Natural killer cell (primary cell): ENCODE data around the gene TTC31. TPM values are rescaled to one million over a fixed set of nuclear protein-coding genes. Genes with fewer than 3 reads are reported as not detected.
A peak's percentile ranks its signal among the peaks of the same experiment; 100 is the strongest.

Source experiments
- ATAC-seq, 3 donors: fragments of 150-1000 bp in 2 of 3; fragments of 200-7000 bp in 1 of 3; cut with Tn5 transposase; 1 replicate in 1 of 3; 2 replicates in 2 of 3; pipeline ENCODE4 v1.10.0; 2021; ENCODE audit warnings: mild to moderate bottlenecking in 2 of 3, moderate library complexity in 2 of 3
- DNase-seq, 2 donors: peaks; one replicate each; pipeline versions ENCODE4 v3.0.0 to v3.0.0-alpha.2; 2013 to 2021; ENCODE audit warnings: mixed read lengths in 1 of 2
- H3K27ac ChIP-seq: one replicate; pipeline ENCODE4 v1.5.1; 2013; ENCODE audit warnings: mild to moderate bottlenecking, low read length
- H3K27me3 ChIP-seq: one replicate; pipeline ENCODE4 v1.6.1; 2013; ENCODE audit warnings: low read length; ENCODE audit not compliant: control insufficient read depth, insufficient read depth
- H3K36me3 ChIP-seq: one replicate; pipeline ENCODE4 v1.6.1; 2013; ENCODE audit warnings: low read length; ENCODE audit not compliant: control insufficient read depth, insufficient read depth
- H3K4me1 ChIP-seq: one replicate; pipeline ENCODE4 v1.6.1; 2013; ENCODE audit warnings: low read length; ENCODE audit not compliant: control insufficient read depth, insufficient read depth
- H3K4me3 ChIP-seq: one replicate; pipeline ENCODE4 v1.5.1; 2013; ENCODE audit warnings: low read length
- H3K9me3 ChIP-seq: one replicate; pipeline ENCODE4 v1.6.1; 2013; ENCODE audit warnings: low read length; ENCODE audit not compliant: control insufficient read depth, insufficient read depth
- H3K27ac Mint-ChIP-seq, 2 donors: one replicate each; pipeline ENCODE4 v1.8.0; 2022; ENCODE audit warnings: mild to moderate bottlenecking in 2 of 2, mixed read lengths in 2 of 2, moderate library complexity in 1 of 2
- H3K27me3 Mint-ChIP-seq, 2 donors: one replicate each; pipeline ENCODE4 v1.8.0; 2022; ENCODE audit warnings: low read depth in 2 of 2, mixed read lengths in 2 of 2
- H3K36me3 Mint-ChIP-seq: one replicate; pipeline ENCODE4 v1.8.0; 2022; ENCODE audit warnings: mixed read lengths
- H3K4me1 Mint-ChIP-seq, 2 donors: one replicate each; pipeline ENCODE4 v1.8.0; 2022; ENCODE audit warnings: mixed read lengths in 2 of 2
- H3K4me3 Mint-ChIP-seq: one replicate; pipeline ENCODE4 v1.8.0; 2022; ENCODE audit warnings: mild to moderate bottlenecking, moderate library complexity, mixed read lengths
- H3K9me3 Mint-ChIP-seq, 2 donors: one replicate each; pipeline ENCODE4 v1.8.0; 2022; ENCODE audit warnings: mixed read lengths in 2 of 2
- WGBS: methylation state at CpG from one replicate; pipeline ENCODE4 v1.1.7; 2013; ENCODE audit warnings: missing lambda C conversion rate; ENCODE audit not compliant: insufficient coverage; 5-methylcytosine and 5-hydroxymethylcytosine counted together
- intact Hi-C: fragments of 100-400 bp; cut with micrococcal nuclease; formaldehyde crosslinking; loops from one replicate; pipeline ENCODE4 v1.14.2; 2022
- total RNA-seq, 4 donors: library from RNA; stranded (reverse); fragments of 120-200 nt in 1 of 4; gene quantifications; one replicate each; pipeline versions ENCODE4 v1.2.3 to v1.2.4, GENCODE V29; 2013 to 2022
- TF ChIP-seq, protein P1 (sequence below): fragments of 200-600 bp; IDR thresholded peaks from one replicate; pipeline ENCODE4 v1.8.0; 2022; ENCODE audit warnings: antibody characterized with exemption

TTC31 gene
- total RNA-seq, 3 donors from 2014 or later (not counting 1 experiment from before 2014, with no cell fraction given): 51.3 to 59.7 (median 53.1) TPM

DNA sequence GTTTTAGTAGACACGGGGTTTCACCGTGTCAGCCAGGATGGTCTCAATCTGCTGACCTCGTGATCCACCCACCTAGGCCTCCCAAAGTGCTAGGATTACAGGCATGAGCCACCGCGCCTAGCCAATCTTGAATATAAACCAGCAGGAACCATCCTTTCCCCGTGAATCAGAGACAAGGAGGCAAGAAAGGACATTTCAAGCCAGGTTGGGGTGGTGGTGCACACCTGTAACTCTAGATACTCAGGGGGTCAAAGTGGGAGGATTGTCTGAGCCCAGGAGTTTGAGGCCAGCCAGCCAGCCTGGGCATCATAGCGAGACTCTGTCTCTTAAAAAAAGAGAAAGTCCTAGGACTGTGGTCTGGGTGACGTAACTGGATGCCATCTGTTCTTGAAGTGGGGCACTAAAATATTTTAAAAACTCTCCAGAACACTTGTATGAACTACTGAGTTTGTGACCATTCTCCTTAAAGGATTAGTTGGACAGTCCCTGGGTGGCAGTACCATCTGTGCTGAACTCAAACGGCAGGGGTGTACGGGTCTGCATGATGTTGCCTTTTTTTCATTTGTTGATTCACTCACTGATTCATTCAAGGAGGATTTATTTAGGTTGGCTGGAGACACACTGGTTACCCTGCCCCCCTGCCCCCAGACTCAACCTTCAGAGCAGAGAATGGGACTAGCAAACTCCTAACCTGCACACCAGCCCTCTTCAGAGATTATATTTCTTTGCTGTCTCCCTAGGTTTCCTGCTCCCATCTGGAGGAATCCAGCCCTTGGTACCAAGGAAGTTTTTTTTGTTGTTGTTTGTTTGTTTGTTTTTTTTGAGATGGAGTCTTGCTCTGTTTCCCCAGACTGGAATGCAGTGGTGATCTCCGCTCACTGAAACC is 28.5 kb downstream of the TTC31 start:
- Mint-ChIP-seq H3K4me3 (no peak overlapping the region), H3K27me3 (peaks cover 35 to 55% of the 10 kb centered on the region in 2 donors), H3K4me1 (peaks cover 30 to 34% of the 10 kb centered on the region in 2 donors), H3K27ac (no peak overlapping the region), H3K9me3 (no peaks in the 10 kb centered on the region), H3K36me3 (no peaks in the 10 kb centered on the region)
- no peak for DNase-seq
- 38% methylated on average over 11 of the region's 11 CpGs for WGBS
- intact Hi-C loops: no loop called here
- Histone ChIP-seq H3K4me1 (peaks cover 43% of the 10 kb centered on the region), H3K27ac (no peak overlapping the region), H3K27me3 (peaks cover 46% of the 10 kb centered on the region), H3K4me3 (no peak overlapping the region), H3K9me3 (no peaks in the 10 kb centered on the region), H3K36me3 (no peaks in the 10 kb centered on the region)
- ATAC-seq: no peak
- TF ChIP-seq, protein P1, sequence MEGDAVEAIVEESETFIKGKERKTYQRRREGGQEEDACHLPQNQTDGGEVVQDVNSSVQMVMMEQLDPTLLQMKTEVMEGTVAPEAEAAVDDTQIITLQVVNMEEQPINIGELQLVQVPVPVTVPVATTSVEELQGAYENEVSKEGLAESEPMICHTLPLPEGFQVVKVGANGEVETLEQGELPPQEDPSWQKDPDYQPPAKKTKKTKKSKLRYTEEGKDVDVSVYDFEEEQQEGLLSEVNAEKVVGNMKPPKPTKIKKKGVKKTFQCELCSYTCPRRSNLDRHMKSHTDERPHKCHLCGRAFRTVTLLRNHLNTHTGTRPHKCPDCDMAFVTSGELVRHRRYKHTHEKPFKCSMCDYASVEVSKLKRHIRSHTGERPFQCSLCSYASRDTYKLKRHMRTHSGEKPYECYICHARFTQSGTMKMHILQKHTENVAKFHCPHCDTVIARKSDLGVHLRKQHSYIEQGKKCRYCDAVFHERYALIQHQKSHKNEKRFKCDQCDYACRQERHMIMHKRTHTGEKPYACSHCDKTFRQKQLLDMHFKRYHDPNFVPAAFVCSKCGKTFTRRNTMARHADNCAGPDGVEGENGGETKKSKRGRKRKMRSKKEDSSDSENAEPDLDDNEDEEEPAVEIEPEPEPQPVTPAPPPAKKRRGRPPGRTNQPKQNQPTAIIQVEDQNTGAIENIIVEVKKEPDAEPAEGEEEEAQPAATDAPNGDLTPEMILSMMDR: no peak

DNA sequence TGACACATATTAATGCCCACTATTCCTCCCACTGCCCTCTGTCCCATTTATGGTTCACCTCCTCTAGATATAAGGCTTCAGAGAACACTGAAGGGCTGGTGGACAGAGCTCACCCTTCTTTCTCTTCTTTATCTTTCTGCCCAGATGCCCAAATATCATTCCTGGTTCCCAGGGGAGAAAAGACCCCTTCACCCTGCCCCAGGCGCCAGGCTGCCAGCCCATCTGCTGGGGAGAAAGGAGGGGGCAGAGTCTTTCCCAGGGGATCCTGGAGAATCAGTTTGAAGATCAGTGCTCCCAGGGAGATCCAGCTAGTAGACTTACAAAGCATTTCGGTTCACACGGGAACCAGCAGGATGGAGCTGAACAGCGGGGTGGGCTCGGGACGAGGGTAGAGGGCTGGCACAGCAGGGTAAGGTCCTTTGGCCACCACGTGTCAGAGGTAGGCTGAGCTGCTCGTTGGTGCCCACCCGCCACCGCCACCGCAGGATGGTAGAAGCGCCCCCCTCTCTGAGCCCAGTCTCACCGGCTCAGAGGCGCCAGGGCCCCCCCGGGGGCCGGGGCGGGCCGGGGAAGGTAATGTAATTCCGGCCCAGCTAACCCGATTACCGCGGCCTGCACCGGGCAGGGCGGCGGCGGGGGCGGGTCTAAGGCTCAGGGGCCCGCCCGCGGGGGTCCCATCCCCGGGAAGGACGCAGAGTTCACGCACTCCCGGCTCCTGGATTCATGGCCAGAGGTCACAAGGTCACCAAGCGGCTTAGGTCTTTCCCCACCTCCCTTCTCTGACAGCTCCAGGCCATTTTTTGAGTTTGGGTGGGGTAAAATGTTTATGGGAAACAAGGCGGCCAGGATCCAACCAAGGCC is 30.1 kb downstream of the TTC31 start:
- peak overlapping the region in 1 of 2 donors; percentile 36 for H3K27ac Mint-ChIP-seq
- Histone ChIP-seq H3K4me1 (peaks cover 36% of the 10 kb centered on the region), H3K36me3 (no peaks in the 10 kb centered on the region), H3K27ac (no peak overlapping the region), H3K4me3 (no peak overlapping the region), H3K9me3 (no peaks in the 10 kb centered on the region), H3K27me3 (peaks cover 57% of the 10 kb centered on the region)
- WGBS: 9% methylated on average over 35 of the region's 36 CpGs
- peaks cover 18 to 27% of the 10 kb centered on the region in 2 donors for H3K4me1 Mint-ChIP-seq
- no peak for DNase-seq
- ATAC-seq: no peak
- TF ChIP-seq, protein P1: no peak
- H3K9me3 Mint-ChIP-seq: no peaks in the 10 kb centered on the region
- H3K4me3 Mint-ChIP-seq: no peak overlapping the region
- H3K27me3 Mint-ChIP-seq: peaks cover 51 to 71% of the 10 kb centered on the region in 2 donors
- H3K36me3 Mint-ChIP-seq: no peaks in the 10 kb centered on the region
- intact Hi-C loops: no loop called here

DNA sequence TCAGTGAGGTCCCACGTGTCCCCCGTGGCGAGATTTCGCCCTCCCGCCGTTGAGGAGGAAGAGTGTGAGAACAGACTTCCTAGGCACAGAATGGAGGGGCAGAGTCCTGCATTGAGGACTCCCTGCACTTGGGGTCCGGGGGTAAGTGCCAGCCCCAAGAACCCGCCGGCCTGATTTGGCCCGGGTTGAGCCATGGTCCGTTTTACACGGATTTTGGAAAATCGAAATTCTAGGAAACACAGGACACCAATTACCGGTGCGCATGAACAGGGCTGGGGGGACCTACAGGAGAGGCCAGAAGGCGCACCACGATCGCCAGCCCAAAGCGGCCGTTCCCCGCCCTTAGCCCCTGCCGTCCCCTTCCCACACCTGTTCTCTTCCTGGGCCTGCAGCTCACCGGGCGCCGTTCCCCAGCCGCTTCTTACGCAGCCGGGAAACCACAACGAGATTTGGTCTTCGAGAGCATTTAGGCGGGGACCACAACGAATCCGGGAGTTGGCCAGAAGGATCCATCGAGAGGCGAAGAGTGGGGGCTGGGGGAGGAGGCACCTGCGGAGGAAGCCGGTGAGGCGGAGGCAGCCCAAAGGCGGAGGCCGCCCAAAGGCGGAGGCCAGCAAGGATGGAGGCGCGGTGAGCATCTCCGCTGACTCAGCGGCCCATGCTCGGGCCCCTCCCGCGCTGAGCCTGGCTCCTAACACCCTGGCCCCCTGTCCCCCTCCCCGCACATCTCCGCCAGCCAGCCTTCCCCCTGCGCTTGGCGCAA is 30.9 kb downstream of the TTC31 start:
- H3K4me1 ChIP-seq: peaks cover 31% of the 10 kb centered on the region
- peak overlapping the region in 1 of 2 donors; percentile 36 for H3K27ac Mint-ChIP-seq
- H3K36me3 Mint-ChIP-seq: no peaks in the 10 kb centered on the region
- TF ChIP-seq, protein P1: no peak
- no peaks in the 10 kb centered on the region for H3K9me3 Mint-ChIP-seq
- peaks cover 65% of the 10 kb centered on the region for H3K27me3 ChIP-seq
- H3K4me3 ChIP-seq: no peak overlapping the region
- H3K27ac ChIP-seq: no peak overlapping the region
- H3K27me3 Mint-ChIP-seq: peaks cover 60 to 74% of the 10 kb centered on the region in 2 donors
- H3K4me3 Mint-ChIP-seq: peak overlapping the region; percentile 13
- H3K9me3 ChIP-seq: no peaks in the 10 kb centered on the region
- peaks cover 10 to 20% of the 10 kb centered on the region in 2 donors for H3K4me1 Mint-ChIP-seq
- intact Hi-C loops: no loop called here
- no peaks in the 10 kb centered on the region for H3K36me3 ChIP-seq
- DNase-seq: peak in 1 of 2 donors; percentile 48
- WGBS: 5% methylated on average over 52 of the region's 52 CpGs
- peak in 1 of 3 donors; percentile 25 for ATAC-seq
